ENCODE data around the gene LHX2.
"Not testable (repeated sequence)": the region's sequence is repeated elsewhere in the genome, so short reads cannot be mapped to it uniquely, and the experiment has no call there.

LHX2 gene

GRCh38 chr9:124011460-124012301, at the start of gene LHX2:
Gene LHX2, plus strand, starts transcription at chr9:124011768. Its CDS starts 581 bp downstream, at chr9:124012349.
- DNase-seq = no peak

- no peak for DNase-seq
Observed at GRCh38 chr9:123964761-123965160, 46.8 kb upstream of the LHX2 start.

GRCh38 chr9:123965801-123966686, 45.5 kb upstream of the LHX2 start:
- no peak for DNase-seq

GRCh38 chr9:123967323-123967722, 44.2 kb upstream of the LHX2 start:
- no peak for DNase-seq

- no peak for DNase-seq
Observed at GRCh38 chr9:123972618-123973017, 39.0 kb upstream of the LHX2 start.

- no peak for DNase-seq
Observed at GRCh38 chr9:123973590-123974223, 37.9 kb upstream of the LHX2 start.

- no peak for DNase-seq
Observed at GRCh38 chr9:123974471-123974870, 37.1 kb upstream of the LHX2 start.

- no peak for DNase-seq
Observed at GRCh38 chr9:123975871-123976270, 35.7 kb upstream of the LHX2 start.

- not testable (repeated sequence) for DNase-seq
Observed at GRCh38 chr9:123976579-123976978, 35.0 kb upstream of the LHX2 start.

- DNase-seq = no peak
Observed at GRCh38 chr9:123978981-123979380, 32.6 kb upstream of the LHX2 start.

GRCh38 chr9:123982535-123982934, 29.0 kb upstream of the LHX2 start:
- no peak for DNase-seq

- no peak for DNase-seq
Observed at GRCh38 chr9:123983047-123983446, 28.5 kb upstream of the LHX2 start.

- DNase-seq = no peak
Observed at GRCh38 chr9:123984802-123985201, 26.8 kb upstream of the LHX2 start.

GRCh38 chr9:123985869-123986268, 25.7 kb upstream of the LHX2 start:
- DNase-seq = no peak

GRCh38 chr9:123990427-123990826, 21.1 kb upstream of the LHX2 start:
- no peak for DNase-seq

- not testable (repeated sequence) for DNase-seq
Observed at GRCh38 chr9:123992679-123993078, 18.9 kb upstream of the LHX2 start.

- DNase-seq = no peak
Observed at GRCh38 chr9:123996731-123997421, 14.7 kb upstream of the LHX2 start.

- no peak for DNase-seq
Observed at GRCh38 chr9:123997665-123998277, 13.8 kb upstream of the LHX2 start.

- no peak for DNase-seq
Observed at GRCh38 chr9:123998278-123998925, 13.2 kb upstream of the LHX2 start.

GRCh38 chr9:123998970-123999621, 12.5 kb upstream of the LHX2 start:
- no peak for DNase-seq

- no peak for DNase-seq
Observed at GRCh38 chr9:123999661-124000060, 11.9 kb upstream of the LHX2 start.
